Panc1 (cell line): ENCODE measurements around the gene INO80C. TPM values are rescaled to one million over a fixed set of nuclear protein-coding genes. Genes with fewer than 3 reads are reported as not detected.
A peak's percentile ranks its signal among the peaks of the same experiment; 100 is the strongest.

Source experiments
- ATAC-seq: fragments of 200-7000 bp; cut with Tn5 transposase; 2 replicates; pipeline ENCODE4 v1.9.1; 2020; ENCODE audit warnings: mild to moderate bottlenecking, moderate library complexity
- BruUV-seq: library from RNA; stranded (reverse); fragments of 400-500 nt; replicated peaks from 2 replicates; lab custom pipeline; 2021; lab: Mats Ljungman, UMichigan
- CTCF ChIA-PET: fragments of 300-600 bp; sonication (Branson Sonifier 250); formaldehyde crosslinking; loops from one replicate; lab custom pipeline; 2022; ENCODE audit warnings: antibody characterized with exemption; lab: Charles Lee
- POLR2A ChIA-PET: fragments of 300-600 bp; sonication (Branson Sonifier 250); formaldehyde crosslinking; loops from one replicate; lab custom pipeline; 2022; ENCODE audit warnings: antibody characterized with exemption; lab: Charles Lee
- DNase-seq: peaks from one replicate; pipeline ENCODE4 v3.0.0-alpha.2; 2010; ENCODE audit warnings: low read depth, low spot score
- H3K27ac ChIP-seq: 2 replicates; pipeline ENCODE4 v1.5.1; 2011; ENCODE audit warnings: mild to moderate bottlenecking, low read length, inconsistent platforms
- H3K27me3 ChIP-seq: fragments of 200-500 bp; sonication (Bioruptor generic); 2 replicates; pipeline ENCODE4 v1.6.0; 2014; ENCODE audit warnings: low read length, inconsistent platforms; ENCODE audit not compliant: control insufficient read depth, insufficient read depth
- H3K36me3 ChIP-seq: fragments of 200-500 bp; sonication (Bioruptor generic); 2 replicates; pipeline ENCODE4 v1.5.1; 2014; ENCODE audit warnings: inconsistent platforms, mild to moderate bottlenecking, low read length, moderate library complexity; ENCODE audit not compliant: control insufficient read depth, insufficient read depth
- H3K4me1 ChIP-seq: 2 replicates; pipeline ENCODE4 v1.5.1; 2011; ENCODE audit warnings: inconsistent platforms, mild to moderate bottlenecking, low read length, moderate library complexity; ENCODE audit not compliant: control insufficient read depth, insufficient read depth
- H3K4me3 ChIP-seq, 2 experiments: 2 replicates each; pipeline ENCODE4 v1.5.1; 2011 to 2012; ENCODE audit warnings: low read depth in 2 of 2, low read length in 2 of 2, mild to moderate bottlenecking in 2 of 2, inconsistent platforms in 1 of 2, moderate library complexity in 1 of 2
- H3K9me3 ChIP-seq: fragments of 200-500 bp; sonication (Bioruptor generic); 2 replicates; pipeline ENCODE4 v1.5.1; 2014; ENCODE audit warnings: low read depth, mild to moderate bottlenecking, inconsistent platforms, low read length, moderate library complexity; ENCODE audit not compliant: control insufficient read depth, insufficient read depth
- POLR2AphosphoS5 ChIP-seq: IDR thresholded peaks from 2 replicates; pipeline ENCODE4 v1.6.1; 2012; ENCODE audit warnings: mild to moderate bottlenecking, low read depth, low read length, moderate library complexity
- SIN3A ChIP-seq: IDR thresholded peaks from 2 replicates; pipeline ENCODE4 v1.6.1; 2012; ENCODE audit warnings: low read depth, mild to moderate bottlenecking, low read length, moderate library complexity, borderline replicate concordance; ENCODE audit not compliant: insufficient read depth
- TCF7L2 ChIP-seq: IDR thresholded peaks from 2 replicates; pipeline ENCODE4 v1.6.1; 2011; ENCODE audit warnings: mild to moderate bottlenecking, low read depth, low read length, inconsistent platforms
- in situ Hi-C: cut with HindIII; loops from 2 replicates; pipeline ENCODE4 v1.10.0; 2016; ENCODE audit warnings: low sequenced_read_pairs, low pct_unique_long_range_greater_than_20kb
- intact Hi-C: fragments of 100-400 bp; cut with micrococcal nuclease; formaldehyde crosslinking; loops from one replicate; pipeline ENCODE4 v1.10.0; 2022; ENCODE audit not compliant: unreplicated experiment
- total RNA-seq: library from RNA; stranded (reverse); gene quantifications from one replicate; pipeline ENCODE4 v1.2.1, GENCODE V29; 2021; ENCODE audit not compliant: unreplicated experiment
- TF ChIP-seq, protein P1 (sequence below), 2 experiments: IDR thresholded peaks; 2 replicates each; pipeline ENCODE4 v1.6.1; 2011 to 2012; ENCODE audit warnings: low read depth in 2 of 2, control low read depth in 1 of 2, low read length in 1 of 2, mild to moderate bottlenecking in 1 of 2, moderate library complexity in 1 of 2; ENCODE audit not compliant: insufficient read depth in 1 of 2
- TF ChIP-seq, protein P2 (sequence below): fragments of 450-650 bp; IDR thresholded peaks from 2 replicates; pipeline ENCODE4 v1.5.1; 2017; ENCODE audit warnings: mild to moderate bottlenecking

Gene INO80C
- total RNA-seq, 1 experiment from 2014 or later, result 25.8 TPM

DNA sequence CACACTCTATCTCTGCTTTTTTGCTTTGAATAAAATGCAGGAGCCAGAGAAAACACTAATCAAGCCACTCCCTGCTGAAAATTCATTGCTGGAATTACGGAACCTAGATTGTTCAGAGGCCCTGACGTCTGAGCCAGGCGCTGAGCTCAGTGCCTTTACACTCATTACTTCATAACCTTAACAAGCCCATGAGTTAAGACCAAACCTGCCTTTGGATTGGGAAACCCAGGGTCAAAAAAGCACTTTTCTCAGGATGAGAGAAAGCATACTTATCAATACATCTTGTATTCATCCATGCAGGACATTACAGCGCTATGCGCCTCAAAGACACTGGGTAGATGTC, 762 bp downstream of the INO80C start:
- DNase-seq (no peak), ATAC-seq (peak; percentile 47)
- Histone ChIP-seq H3K27me3 (no peaks in the 10 kb centered on the region), H3K27ac (peak overlapping the region; percentile 96), H3K36me3 (no peaks in the 10 kb centered on the region), H3K4me3 (peak overlapping the region; percentile 62 to 74), H3K4me1 (peaks cover 37% of the 10 kb centered on the region), H3K9me3 (no peaks in the 10 kb centered on the region)
- in situ Hi-C loops (no loop called here), intact Hi-C loops (loop anchor here (10.0 kb wide), 1 partner anchor 92 kb away; no protein-coding TSS in a partner anchor)
- POLR2A ChIA-PET, result no interaction called here
- TF ChIP-seq POLR2AphosphoS5, result no peak
- TF ChIP-seq SIN3A, result no peak
- TF ChIP-seq, protein P1, sequence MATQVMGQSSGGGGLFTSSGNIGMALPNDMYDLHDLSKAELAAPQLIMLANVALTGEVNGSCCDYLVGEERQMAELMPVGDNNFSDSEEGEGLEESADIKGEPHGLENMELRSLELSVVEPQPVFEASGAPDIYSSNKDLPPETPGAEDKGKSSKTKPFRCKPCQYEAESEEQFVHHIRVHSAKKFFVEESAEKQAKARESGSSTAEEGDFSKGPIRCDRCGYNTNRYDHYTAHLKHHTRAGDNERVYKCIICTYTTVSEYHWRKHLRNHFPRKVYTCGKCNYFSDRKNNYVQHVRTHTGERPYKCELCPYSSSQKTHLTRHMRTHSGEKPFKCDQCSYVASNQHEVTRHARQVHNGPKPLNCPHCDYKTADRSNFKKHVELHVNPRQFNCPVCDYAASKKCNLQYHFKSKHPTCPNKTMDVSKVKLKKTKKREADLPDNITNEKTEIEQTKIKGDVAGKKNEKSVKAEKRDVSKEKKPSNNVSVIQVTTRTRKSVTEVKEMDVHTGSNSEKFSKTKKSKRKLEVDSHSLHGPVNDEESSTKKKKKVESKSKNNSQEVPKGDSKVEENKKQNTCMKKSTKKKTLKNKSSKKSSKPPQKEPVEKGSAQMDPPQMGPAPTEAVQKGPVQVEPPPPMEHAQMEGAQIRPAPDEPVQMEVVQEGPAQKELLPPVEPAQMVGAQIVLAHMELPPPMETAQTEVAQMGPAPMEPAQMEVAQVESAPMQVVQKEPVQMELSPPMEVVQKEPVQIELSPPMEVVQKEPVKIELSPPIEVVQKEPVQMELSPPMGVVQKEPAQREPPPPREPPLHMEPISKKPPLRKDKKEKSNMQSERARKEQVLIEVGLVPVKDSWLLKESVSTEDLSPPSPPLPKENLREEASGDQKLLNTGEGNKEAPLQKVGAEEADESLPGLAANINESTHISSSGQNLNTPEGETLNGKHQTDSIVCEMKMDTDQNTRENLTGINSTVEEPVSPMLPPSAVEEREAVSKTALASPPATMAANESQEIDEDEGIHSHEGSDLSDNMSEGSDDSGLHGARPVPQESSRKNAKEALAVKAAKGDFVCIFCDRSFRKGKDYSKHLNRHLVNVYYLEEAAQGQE (IDR thresholded peaks at IDR 0.05; ENCODE audit: insufficient read depth in 1 of 2, low read depth in 2 of 2, low read length in 1 of 2), result no peak
- no peak for TF ChIP-seq TCF7L2
- TF ChIP-seq, protein P2, sequence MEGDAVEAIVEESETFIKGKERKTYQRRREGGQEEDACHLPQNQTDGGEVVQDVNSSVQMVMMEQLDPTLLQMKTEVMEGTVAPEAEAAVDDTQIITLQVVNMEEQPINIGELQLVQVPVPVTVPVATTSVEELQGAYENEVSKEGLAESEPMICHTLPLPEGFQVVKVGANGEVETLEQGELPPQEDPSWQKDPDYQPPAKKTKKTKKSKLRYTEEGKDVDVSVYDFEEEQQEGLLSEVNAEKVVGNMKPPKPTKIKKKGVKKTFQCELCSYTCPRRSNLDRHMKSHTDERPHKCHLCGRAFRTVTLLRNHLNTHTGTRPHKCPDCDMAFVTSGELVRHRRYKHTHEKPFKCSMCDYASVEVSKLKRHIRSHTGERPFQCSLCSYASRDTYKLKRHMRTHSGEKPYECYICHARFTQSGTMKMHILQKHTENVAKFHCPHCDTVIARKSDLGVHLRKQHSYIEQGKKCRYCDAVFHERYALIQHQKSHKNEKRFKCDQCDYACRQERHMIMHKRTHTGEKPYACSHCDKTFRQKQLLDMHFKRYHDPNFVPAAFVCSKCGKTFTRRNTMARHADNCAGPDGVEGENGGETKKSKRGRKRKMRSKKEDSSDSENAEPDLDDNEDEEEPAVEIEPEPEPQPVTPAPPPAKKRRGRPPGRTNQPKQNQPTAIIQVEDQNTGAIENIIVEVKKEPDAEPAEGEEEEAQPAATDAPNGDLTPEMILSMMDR, result no peak
- CTCF ChIA-PET, result no interaction called here
- no TSS peak for BruUV-seq

DNA sequence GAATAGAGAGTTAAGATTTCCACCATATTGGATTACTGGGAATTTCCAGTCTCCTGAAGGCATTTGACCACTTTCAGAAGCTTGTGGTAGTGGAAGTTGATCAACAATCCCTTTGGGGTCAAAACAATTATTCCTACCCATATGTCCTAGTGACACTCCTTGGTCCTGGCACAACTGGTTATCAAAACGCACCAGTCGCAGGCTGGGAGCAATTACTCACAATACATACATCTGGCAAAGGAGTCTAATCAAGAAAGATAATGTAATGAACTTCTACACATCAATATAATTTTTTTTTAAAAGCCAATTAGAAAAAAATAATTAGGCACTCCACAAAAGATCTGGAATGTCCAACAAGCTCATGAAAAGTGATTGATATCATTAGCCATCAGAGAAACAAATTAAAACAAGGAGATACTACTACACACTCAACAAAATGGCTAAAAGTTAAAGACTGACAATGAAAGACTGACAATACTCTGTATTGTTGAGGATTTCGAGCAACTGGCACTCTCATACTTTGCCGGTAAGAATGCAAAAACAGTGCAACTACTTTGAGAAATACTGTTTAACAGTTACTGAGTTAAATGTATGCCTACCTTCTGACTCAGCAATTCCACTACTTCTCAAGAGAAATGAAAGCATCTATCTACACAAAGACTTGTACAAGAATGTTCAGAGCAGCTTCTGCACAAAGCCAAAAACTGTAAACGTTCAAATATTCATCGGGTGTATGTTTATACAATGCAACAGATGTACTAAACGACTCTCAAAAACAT, 2.0 kb downstream of the INO80C start:
- BruUV-seq, result no TSS peak
- Histone ChIP-seq H3K27me3 (no peaks in the 10 kb centered on the region), H3K4me1 (peaks cover 49% of the 10 kb centered on the region), H3K27ac (peak overlapping the region; percentile 96), H3K9me3 (no peaks in the 10 kb centered on the region), H3K4me3 (peak overlapping the region in 1 of 2 experiments; percentile 62; a peak in 3 of 4 replicates), H3K36me3 (no peaks in the 10 kb centered on the region)
- ATAC-seq (no peak), DNase-seq (no peak)
- in situ Hi-C loops, result no loop called here
- intact Hi-C loops, result loop anchor here (10.0 kb wide), 1 partner anchor 91 kb away; no protein-coding TSS in a partner anchor
- TF ChIP-seq, protein P2, result no peak
- POLR2A ChIA-PET, result interaction anchor here (0.6 to 0.7 kb wide), 2 partner anchors 12 to 95 kb away, joined by 4 to 6 read pairs; no protein-coding TSS in a partner anchor
- CTCF ChIA-PET, result no interaction called here
